Stimulated activated naive B cell treated with anti-CD40 and anti-IgM and Interleukin-4, amounts not matched to agents 10 μg/mL and 1 μg/mL and 100 μg/mL, for 72 hours (primary cell): ENCODE data around the gene CAPZB.

Experiments
- ATAC-seq, 2 donors: fragments of 150-1000 bp; cut with Tn5 transposase; replicated peaks; 2 replicates each; pipeline ENCODE4 v1.10.0; 2021; ENCODE audit warnings: moderate library complexity in 1 of 2
- DNase-seq: peaks from one replicate; pipeline ENCODE4 v3.0.0; 2021
- H3K27ac Mint-ChIP-seq: one replicate; pipeline ENCODE4 v1.8.0; 2022; ENCODE audit warnings: mild to moderate bottlenecking, mixed read lengths
- H3K27me3 Mint-ChIP-seq, 2 donors: one replicate each; pipeline ENCODE4 v1.8.0; 2022; ENCODE audit warnings: mixed read lengths in 2 of 2
- H3K36me3 Mint-ChIP-seq, 2 donors: one replicate each; pipeline ENCODE4 v1.8.0; 2022; ENCODE audit warnings: mixed read lengths in 2 of 2, mild to moderate bottlenecking in 1 of 2
- H3K4me1 Mint-ChIP-seq, 2 donors: one replicate each; pipeline ENCODE4 v1.8.0; 2022; ENCODE audit warnings: mixed read lengths in 2 of 2, mild to moderate bottlenecking in 1 of 2
- H3K4me3 Mint-ChIP-seq, 2 donors: one replicate each; pipeline ENCODE4 v1.8.0; 2022; ENCODE audit warnings: mild to moderate bottlenecking in 2 of 2, mixed read lengths in 2 of 2, moderate library complexity in 1 of 2
- H3K9me3 Mint-ChIP-seq, 2 donors: one replicate each; pipeline ENCODE4 v1.8.0; 2022; ENCODE audit warnings: mixed read lengths in 2 of 2, mild to moderate bottlenecking in 1 of 2

CAPZB gene

DNA sequence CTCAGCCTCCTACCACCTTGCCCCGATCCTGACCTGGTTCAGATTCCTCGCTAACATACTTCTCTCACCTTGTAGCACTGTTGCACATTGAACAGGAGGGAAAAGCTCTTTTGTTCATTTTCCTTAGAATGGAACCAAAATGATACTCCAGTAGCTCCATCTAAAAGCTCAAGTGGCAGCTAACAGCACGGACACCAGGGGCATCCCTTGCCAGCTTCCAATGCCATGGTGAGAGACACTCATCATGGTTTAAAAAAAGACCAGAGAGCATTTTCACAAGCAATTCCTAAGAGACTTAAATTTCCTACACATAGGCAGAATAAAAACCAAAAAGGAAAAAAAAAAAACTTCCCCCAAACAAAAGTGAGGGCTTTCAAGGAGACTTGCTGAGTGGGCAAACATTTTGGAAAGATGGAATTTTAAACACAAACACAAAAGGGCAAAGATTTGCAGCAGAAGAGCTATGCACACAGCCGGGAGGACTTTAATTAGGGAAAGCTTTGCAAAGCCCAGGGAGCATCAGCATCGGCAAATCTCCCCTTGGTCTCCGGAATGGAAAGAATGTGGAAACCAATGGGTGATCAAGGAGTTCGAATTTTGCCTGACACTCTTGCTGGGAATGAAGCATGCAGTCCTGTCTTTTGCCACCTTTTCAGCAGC is 84.3 kb downstream of the CAPZB start:
- Mint-ChIP-seq H3K36me3 (peaks cover 38 to 56% of the 10 kb centered on the region in 2 donors), H3K4me1 (peaks cover 36 to 68% of the 10 kb centered on the region in 2 donors), H3K9me3 (no peaks in the 10 kb centered on the region), H3K4me3 (no peak overlapping the region), H3K27me3 (no peaks in the 10 kb centered on the region), H3K27ac (no peak overlapping the region)
- DNase-seq (no peak), ATAC-seq (no peak)

GRCh38 chr1:19400192-19400611 is 85.1 kb downstream of the CAPZB start:
- H3K36me3 Mint-ChIP-seq = peaks cover 31 to 51% of the 10 kb centered on the region in 2 donors

DNA sequence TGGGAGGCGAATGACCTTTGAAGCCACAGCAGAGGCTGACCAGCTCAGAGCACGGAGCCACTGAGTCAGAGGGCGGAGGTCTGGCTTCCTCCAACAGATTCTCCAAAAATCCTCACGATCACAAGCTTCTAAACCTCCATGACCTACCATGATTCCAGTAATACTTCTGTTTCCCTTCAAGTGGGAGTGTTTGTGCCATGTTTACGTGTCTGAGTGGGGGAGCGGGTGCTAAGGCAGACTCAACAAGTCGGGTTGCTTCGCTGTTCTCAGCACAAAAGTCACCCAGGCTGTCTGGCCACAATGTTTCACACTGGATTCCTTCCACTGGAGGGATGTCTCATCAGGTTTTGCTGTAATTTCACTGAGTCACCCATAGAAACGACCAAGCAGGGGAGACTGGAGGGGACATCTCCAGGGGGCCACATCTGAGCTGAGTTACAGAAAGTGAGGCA is 87.0 kb downstream of the CAPZB start:
- no peak overlapping the region for H3K27ac Mint-ChIP-seq
- H3K27me3 Mint-ChIP-seq = no peaks in the 10 kb centered on the region
- H3K4me3 Mint-ChIP-seq = no peak overlapping the region
- DNase-seq = no peak
- H3K4me1 Mint-ChIP-seq = peaks cover 43 to 73% of the 10 kb centered on the region in 2 donors
- ATAC-seq = no peak
- H3K36me3 Mint-ChIP-seq = peaks cover 24 to 44% of the 10 kb centered on the region in 2 donors
- no peaks in the 10 kb centered on the region for H3K9me3 Mint-ChIP-seq

More at GRCh38 chr1:19400192-19400611, 85.1 kb downstream of the CAPZB start:
- no peaks in the 10 kb centered on the region for H3K27me3 Mint-ChIP-seq
- peaks cover 38 to 69% of the 10 kb centered on the region in 2 donors for H3K4me1 Mint-ChIP-seq
- no peak overlapping the region for H3K27ac Mint-ChIP-seq
- ATAC-seq (no peak), DNase-seq (no peak)
- H3K4me3 Mint-ChIP-seq = no peak overlapping the region
- H3K9me3 Mint-ChIP-seq = no peaks in the 10 kb centered on the region

DNA sequence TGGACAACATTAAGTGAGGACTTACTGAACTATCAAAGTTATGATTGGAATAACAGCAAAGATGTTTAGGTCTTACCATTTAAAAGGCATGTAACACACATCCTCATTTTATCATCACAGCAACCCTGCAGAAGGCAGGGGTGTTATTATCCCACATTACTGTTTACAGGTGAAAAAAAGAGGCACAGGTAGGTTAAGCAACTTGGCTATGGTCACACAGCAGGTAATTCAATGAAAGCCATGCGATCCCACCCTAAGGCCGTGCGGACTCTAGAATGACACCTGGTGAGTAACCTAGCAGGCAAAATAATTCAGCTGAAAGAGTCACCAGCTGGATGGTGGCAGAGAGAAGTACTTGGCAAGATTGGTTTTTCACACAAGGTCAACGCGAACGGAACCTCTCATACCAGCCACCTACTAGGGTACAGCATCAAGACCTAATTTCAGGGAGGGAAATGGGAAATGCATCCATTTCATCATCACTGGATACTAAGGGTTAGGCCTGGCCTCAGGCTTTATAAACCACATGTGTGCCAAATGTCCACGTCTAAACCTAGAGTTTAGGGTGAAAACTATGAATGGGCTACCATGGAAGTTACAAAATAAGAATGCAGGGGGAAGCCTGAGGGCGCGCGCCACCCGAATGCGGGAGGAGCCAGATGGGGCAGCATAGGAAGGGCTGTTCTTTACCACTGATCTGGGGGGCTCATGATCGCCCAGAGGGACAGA is 88.0 kb downstream of the CAPZB start:
- peaks cover 45 to 72% of the 10 kb centered on the region in 2 donors for H3K4me1 Mint-ChIP-seq
- no peak overlapping the region for H3K27ac Mint-ChIP-seq
- no peak for ATAC-seq
- H3K27me3 Mint-ChIP-seq = no peaks in the 10 kb centered on the region
- peaks cover 14 to 40% of the 10 kb centered on the region in 2 donors for H3K36me3 Mint-ChIP-seq
- no peak overlapping the region for H3K4me3 Mint-ChIP-seq
- no peak for DNase-seq
- H3K9me3 Mint-ChIP-seq = no peaks in the 10 kb centered on the region

DNA sequence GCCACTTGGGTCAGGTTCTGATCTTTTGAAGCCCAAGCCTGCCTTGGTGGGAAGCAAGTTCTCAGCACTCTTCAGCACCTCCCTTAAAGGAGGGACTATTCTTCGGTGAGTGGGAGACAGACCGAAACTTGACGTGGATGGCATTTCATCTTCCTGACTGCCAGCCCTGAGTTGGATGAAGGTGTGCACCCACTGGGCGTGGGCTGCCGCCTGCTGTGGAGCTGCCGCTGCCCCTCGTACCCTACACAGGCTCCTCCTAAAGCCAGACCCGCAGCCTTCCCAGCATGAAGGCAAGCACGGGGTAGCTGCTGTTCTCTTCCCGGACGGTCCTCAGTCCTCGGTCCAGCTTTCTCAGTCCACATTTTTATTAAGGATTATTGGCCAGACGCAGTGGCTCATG is 89.1 kb downstream of the CAPZB start:
- Mint-ChIP-seq H3K4me3 (no peak overlapping the region), H3K27me3 (no peaks in the 10 kb centered on the region), H3K4me1 (peaks cover 50 to 74% of the 10 kb centered on the region in 2 donors), H3K9me3 (no peaks in the 10 kb centered on the region), H3K36me3 (peaks cover 14 to 39% of the 10 kb centered on the region in 2 donors), H3K27ac (no peak overlapping the region)
- ATAC-seq = no peak
- DNase-seq = no peak

- Mint-ChIP-seq H3K27ac (peak overlapping the region; percentile 66), H3K27me3 (no peaks in the 10 kb centered on the region), H3K4me3 (no peak overlapping the region), H3K9me3 (no peaks in the 10 kb centered on the region), H3K4me1 (peaks cover 50 to 74% of the 10 kb centered on the region in 2 donors), H3K36me3 (peaks cover 9 to 34% of the 10 kb centered on the region in 2 donors)
- DNase-seq (no peak), ATAC-seq (no peak)
Observed at GRCh38 chr1:19395678-19396192, 89.6 kb downstream of the CAPZB start.

DNA sequence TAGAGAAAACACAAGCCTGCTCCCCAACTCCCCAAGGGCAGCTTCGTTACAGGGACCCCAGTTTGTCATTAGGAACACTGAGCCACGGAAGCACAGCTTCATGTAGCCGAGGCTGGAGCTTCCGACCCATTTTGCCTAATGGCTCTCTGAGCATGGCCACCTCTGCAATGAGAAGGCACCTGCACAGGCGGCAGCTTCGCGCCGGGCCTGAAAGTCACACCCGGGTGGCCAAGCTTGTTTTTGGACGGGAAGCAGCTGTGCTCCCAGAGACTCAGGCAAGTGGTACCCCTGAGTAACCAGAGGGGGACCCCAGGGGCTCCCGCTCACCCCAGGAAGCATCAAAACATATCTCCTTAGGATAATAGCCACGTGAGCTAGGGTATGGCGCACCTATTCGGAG is 92.3 kb downstream of the CAPZB start:
- H3K4me3 Mint-ChIP-seq = peak overlapping the region; percentile 29 to 36
- DNase-seq (no peak), ATAC-seq (peak in 1 of 2 donors; percentile 19)
- no peaks in the 10 kb centered on the region for H3K9me3 Mint-ChIP-seq
- peaks cover 53 to 71% of the 10 kb centered on the region in 2 donors for H3K4me1 Mint-ChIP-seq
- H3K36me3 Mint-ChIP-seq = peaks cover 0 to 26% of the 10 kb centered on the region in 2 donors
- peak overlapping the region; percentile 75 for H3K27ac Mint-ChIP-seq
- no peaks in the 10 kb centered on the region for H3K27me3 Mint-ChIP-seq

- peak overlapping the region; percentile 78 to 81 for H3K4me3 Mint-ChIP-seq
- H3K27ac Mint-ChIP-seq = peak overlapping the region; percentile 96
- ATAC-seq = no peak
- no peak for DNase-seq
- H3K27me3 Mint-ChIP-seq = no peaks in the 10 kb centered on the region
- H3K36me3 Mint-ChIP-seq = peaks cover 3 to 24% of the 10 kb centered on the region in 2 donors
- no peaks in the 10 kb centered on the region for H3K9me3 Mint-ChIP-seq
- H3K4me1 Mint-ChIP-seq = peaks cover 51 to 76% of the 10 kb centered on the region in 2 donors
Observed at GRCh38 chr1:19392221-19392620, 93.1 kb downstream of the CAPZB start.

DNA sequence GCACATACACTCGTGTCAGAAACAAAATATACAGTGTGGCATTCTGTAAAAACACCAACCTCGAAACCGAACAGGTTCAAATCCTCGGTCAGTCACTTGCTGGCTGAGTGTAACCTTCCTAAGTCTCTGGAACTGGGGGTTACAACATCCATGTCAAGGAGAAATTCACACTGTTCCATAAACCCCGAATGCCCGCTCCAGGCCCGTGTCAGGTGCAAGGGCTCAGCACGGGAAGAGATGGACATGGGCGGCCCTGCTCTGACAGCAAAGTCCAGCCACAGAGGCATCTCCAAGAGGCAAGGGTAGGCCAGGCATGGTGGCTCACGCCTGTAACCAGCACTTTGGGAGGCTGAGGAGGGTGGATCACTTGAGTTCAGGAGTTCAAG is 93.8 kb downstream of the CAPZB start:
- DNase-seq = no peak
- ATAC-seq = peak in 1 of 2 donors; percentile 7
- Mint-ChIP-seq H3K4me3 (peak overlapping the region; percentile 78 to 81), H3K4me1 (peaks cover 51 to 76% of the 10 kb centered on the region in 2 donors), H3K9me3 (no peaks in the 10 kb centered on the region), H3K27me3 (no peaks in the 10 kb centered on the region), H3K36me3 (peaks cover 3 to 24% of the 10 kb centered on the region in 2 donors), H3K27ac (peak overlapping the region; percentile 96)

DNA sequence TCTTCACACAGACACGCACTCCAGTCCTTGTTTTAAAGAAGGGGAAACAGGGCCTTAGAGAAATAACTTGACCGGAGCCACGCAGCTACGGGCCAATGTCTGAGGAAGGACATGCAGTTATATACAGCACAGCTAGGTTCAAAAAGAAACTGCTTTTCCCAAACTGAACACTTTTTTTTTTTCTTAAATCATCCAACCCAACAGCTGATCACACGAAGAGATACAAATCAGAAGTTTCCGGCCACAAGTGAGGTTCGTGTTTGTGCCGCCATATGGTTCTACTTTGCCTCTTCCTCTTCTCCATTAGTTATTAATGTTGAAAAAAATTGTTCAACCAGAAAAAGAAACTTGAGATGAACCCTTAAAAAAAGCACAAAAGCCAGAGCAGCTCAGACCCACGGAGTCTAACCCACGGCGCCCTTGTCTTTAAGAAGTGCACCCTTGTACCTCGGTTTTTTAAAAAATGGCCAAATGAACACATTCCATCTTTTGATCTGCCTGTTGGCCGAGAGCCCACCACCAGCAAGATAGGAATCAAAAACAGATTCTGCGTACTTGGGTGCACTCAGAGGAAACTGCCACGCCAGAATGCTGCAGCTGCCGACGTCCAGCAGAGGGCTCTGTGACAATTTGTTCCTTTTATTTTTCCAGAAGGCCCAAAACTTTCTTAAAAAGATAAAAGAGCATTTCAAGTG is 94.3 kb downstream of the CAPZB start:
- H3K4me3 Mint-ChIP-seq = peak overlapping the region; percentile 78 to 81
- peaks cover 3 to 24% of the 10 kb centered on the region in 2 donors for H3K36me3 Mint-ChIP-seq
- no peaks in the 10 kb centered on the region for H3K27me3 Mint-ChIP-seq
- H3K4me1 Mint-ChIP-seq = peaks cover 49 to 75% of the 10 kb centered on the region in 2 donors
- ATAC-seq (peak; percentile 79 to 86), DNase-seq (peak; percentile 31)
- no peaks in the 10 kb centered on the region for H3K9me3 Mint-ChIP-seq
- H3K27ac Mint-ChIP-seq = peak overlapping the region; percentile 96

DNA sequence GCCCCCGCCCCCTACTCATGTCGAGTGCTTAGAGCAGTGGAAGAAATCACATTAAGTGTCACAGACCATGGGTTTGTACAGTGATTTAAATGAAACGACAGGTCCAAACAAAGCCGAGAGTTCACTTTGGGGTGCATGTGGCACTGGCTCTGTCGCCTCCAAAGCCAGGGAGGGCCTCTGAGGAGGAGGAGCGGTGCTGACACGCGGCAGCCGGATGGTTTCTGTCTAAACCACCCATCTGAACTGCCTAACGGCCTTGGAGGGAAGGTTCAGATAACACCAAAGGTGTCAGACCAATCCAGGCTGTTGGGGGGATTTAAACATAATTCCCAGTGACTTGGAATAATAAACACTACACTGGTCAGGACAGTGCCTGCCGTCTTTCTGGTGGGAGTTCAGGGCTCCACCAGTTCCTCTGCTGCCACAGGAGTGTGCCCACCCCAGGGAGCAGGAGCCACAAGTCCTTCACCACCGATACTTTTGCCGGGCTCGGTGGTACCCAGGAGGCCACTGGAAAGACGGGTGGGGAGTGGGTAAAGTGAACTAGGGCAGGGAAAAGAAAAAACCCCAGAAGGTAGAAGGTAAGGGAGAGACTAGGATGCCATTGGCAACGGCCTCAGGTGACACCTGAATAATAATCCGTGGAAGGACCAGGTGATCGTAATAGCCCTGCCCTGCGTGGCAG is 95.0 kb downstream of the CAPZB start:
- Mint-ChIP-seq H3K27me3 (no peaks in the 10 kb centered on the region), H3K36me3 (peaks cover 3 to 23% of the 10 kb centered on the region in 2 donors), H3K27ac (peak overlapping the region; percentile 96), H3K4me1 (peaks cover 44 to 67% of the 10 kb centered on the region in 2 donors), H3K9me3 (no peaks in the 10 kb centered on the region), H3K4me3 (peak overlapping the region; percentile 78 to 81)
- ATAC-seq = no peak
- DNase-seq = no peak

DNA sequence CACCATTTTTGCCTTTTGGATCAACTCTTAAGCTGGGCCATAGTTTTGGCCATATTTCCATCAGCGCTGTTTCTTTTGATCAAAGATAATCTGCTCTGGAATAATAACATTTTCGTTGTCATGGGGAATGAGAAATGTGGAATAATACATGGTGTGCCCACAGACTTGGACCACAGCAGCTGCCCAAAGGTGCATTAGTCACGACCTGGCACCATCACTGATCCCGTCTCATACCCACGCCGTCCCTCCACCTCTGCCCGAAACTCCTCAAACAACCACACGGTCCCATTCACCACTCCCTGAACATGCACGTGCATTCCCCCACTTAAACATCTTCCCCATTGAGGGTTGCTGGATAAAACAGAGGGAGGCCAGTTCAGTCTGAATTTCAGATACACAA is 96.4 kb downstream of the CAPZB start:
- Mint-ChIP-seq H3K9me3 (no peaks in the 10 kb centered on the region), H3K4me3 (no peak overlapping the region), H3K36me3 (peaks cover 11 to 27% of the 10 kb centered on the region in 2 donors), H3K4me1 (peaks cover 38 to 62% of the 10 kb centered on the region in 2 donors), H3K27me3 (no peaks in the 10 kb centered on the region), H3K27ac (no peak overlapping the region)
- DNase-seq (no peak), ATAC-seq (no peak)

DNA sequence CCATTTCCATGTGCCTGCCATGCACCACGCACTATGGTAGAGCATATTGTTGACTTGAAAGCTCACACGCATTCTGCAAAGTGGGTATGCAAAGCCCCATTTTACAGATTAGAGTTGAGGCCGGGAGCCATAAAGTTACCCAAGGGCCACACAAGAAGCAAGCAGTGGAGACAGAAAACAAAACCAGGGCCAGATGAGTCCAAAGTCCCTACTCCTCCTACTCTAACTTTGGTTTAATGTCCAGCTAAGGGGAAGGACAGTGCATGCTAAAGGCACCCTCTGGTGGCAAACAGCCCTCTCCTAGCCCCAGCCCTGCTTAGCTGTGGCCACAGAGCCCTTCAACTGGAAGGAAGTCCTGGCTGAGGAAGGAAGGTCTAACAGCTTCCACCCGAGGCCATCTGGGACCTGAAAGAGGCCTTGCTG is 98.3 kb downstream of the CAPZB start:
- DNase-seq = no peak
- peaks cover 16 to 34% of the 10 kb centered on the region in 2 donors for H3K36me3 Mint-ChIP-seq
- H3K27me3 Mint-ChIP-seq = no peaks in the 10 kb centered on the region
- no peak overlapping the region for H3K27ac Mint-ChIP-seq
- ATAC-seq = no peak
- H3K4me1 Mint-ChIP-seq = peaks cover 23 to 49% of the 10 kb centered on the region in 2 donors
- no peaks in the 10 kb centered on the region for H3K9me3 Mint-ChIP-seq
- H3K4me3 Mint-ChIP-seq = no peak overlapping the region
